Transverse colon (tissue), 4 donors: ENCODE data around the gene TIAM1.

Experiments used
- EP300 ChIP-seq: sonication (generic); formaldehyde crosslinking; IDR thresholded peaks from one replicate; pipeline ENCODE4 v1.6.1; 2017; ENCODE audit warnings: antibody characterized with exemption, low read depth
- POLR2A ChIP-seq: fragments of 450-650 bp; IDR thresholded peaks from one replicate; pipeline ENCODE4 v1.6.1; 2016; ENCODE audit warnings: antibody characterized with exemption, mild to moderate bottlenecking, moderate library complexity
- POLR2AphosphoS5 ChIP-seq, 3 donors: sonication (generic); formaldehyde crosslinking; IDR thresholded peaks; one replicate each; pipeline ENCODE4 v1.6.1; 2016; ENCODE audit warnings: antibody characterized with exemption in 3 of 3
- TF ChIP-seq, protein P1 (sequence below), 5 experiments: fragments of 200-600 bp in 3 of 5; fragments of 450-650 bp in 2 of 5; sonication (generic) in 3 of 5; IDR thresholded peaks; 1 replicate in 2 of 5; 2 replicates in 3 of 5; pipeline ENCODE4 v1.5.1; 2016 to 2017; ENCODE audit warnings: antibody characterized with exemption in 5 of 5, inconsistent platforms in 3 of 5, mild to moderate bottlenecking in 2 of 5, moderate library complexity in 1 of 5

DNA sequence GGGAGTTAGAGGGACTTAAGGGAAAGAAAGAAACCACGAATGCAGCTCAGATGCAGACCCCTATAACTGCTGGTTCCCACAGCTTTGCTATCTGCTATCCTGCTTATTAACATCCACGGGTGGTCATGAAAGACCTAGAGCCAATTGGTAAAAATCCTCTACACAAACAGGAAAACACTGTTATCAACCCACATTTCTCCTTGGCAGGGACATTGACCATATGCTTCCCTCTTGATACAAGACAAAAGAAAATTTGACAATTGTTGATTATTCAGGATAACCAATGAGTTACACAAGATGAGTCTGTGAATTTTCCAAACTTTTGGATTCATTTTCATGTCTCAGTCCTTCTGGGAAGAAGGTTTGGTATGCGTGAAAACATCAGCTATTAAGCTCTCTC is 90.4 kb downstream of the TIAM1 start:
- no peak for TF ChIP-seq POLR2A
- TF ChIP-seq, protein P1, sequence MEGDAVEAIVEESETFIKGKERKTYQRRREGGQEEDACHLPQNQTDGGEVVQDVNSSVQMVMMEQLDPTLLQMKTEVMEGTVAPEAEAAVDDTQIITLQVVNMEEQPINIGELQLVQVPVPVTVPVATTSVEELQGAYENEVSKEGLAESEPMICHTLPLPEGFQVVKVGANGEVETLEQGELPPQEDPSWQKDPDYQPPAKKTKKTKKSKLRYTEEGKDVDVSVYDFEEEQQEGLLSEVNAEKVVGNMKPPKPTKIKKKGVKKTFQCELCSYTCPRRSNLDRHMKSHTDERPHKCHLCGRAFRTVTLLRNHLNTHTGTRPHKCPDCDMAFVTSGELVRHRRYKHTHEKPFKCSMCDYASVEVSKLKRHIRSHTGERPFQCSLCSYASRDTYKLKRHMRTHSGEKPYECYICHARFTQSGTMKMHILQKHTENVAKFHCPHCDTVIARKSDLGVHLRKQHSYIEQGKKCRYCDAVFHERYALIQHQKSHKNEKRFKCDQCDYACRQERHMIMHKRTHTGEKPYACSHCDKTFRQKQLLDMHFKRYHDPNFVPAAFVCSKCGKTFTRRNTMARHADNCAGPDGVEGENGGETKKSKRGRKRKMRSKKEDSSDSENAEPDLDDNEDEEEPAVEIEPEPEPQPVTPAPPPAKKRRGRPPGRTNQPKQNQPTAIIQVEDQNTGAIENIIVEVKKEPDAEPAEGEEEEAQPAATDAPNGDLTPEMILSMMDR (IDR thresholded peaks at IDR 0.05) = no peak
- no peak for TF ChIP-seq EP300
- no peak for TF ChIP-seq POLR2AphosphoS5 (IDR thresholded peaks at IDR 0.05)
